ENCODE measurements around the gene TOR3A. TPM values are rescaled to one million over a fixed set of nuclear protein-coding genes. Genes with fewer than 3 reads are reported as not detected.

The TOR3A gene
- total RNA-seq, 4 donors from 2014 or later: 27.0 to 55.8 (median 48.2) TPM

DNA sequence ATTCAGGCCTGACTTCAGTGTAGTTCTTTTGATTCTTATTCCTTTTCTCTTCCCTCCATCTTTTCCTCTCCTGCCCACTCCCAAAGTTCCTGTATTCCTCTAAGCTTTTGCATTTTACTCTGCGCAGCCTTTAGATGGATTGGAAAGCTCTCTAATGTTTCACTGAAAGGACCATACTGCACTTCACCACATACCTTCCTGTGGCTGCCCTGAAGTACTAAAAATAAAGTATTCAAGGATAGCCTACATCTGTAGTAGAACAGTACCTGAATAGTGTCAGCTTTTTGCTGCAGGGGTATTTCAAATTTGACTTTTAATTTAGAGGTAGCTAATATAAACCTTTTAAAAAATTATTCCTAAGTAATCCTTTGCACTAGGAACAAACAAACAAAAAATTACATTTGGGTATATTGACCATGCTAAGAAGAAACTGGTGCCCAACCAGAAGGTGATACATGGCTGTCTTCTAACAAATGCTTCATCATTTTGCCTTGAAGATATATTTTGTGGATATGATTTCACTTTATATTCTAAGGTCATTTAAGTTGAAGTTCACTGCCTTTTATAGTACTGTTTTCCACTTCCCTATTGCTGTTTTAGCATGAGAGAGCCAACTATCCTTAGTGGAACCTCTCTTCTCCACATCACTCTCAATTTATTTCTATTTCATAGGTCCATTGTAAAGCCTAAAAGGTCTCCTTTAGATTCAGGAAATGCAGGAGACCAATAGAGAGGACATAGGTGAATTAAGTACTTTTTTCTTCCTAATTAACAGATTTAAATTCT lies 33.3 kb upstream of the TOR3A start:
- no peak overlapping the region for H3K4me3 ChIP-seq (ENCODE audit: low read depth, poor library complexity, severe bottlenecking)
- 100% methylated on average over 1 of the region's 1 CpG for WGBS, 2 donors
- intact Hi-C loops (cut with DNase I; ENCODE audit: low total_unique reads): no loop called here
- no peak for DNase-seq (ENCODE audit: low spot score in 2 of 2)
- TF ChIP-seq, protein P1, sequence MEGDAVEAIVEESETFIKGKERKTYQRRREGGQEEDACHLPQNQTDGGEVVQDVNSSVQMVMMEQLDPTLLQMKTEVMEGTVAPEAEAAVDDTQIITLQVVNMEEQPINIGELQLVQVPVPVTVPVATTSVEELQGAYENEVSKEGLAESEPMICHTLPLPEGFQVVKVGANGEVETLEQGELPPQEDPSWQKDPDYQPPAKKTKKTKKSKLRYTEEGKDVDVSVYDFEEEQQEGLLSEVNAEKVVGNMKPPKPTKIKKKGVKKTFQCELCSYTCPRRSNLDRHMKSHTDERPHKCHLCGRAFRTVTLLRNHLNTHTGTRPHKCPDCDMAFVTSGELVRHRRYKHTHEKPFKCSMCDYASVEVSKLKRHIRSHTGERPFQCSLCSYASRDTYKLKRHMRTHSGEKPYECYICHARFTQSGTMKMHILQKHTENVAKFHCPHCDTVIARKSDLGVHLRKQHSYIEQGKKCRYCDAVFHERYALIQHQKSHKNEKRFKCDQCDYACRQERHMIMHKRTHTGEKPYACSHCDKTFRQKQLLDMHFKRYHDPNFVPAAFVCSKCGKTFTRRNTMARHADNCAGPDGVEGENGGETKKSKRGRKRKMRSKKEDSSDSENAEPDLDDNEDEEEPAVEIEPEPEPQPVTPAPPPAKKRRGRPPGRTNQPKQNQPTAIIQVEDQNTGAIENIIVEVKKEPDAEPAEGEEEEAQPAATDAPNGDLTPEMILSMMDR (IDR thresholded peaks at IDR 0.05): no peak
- no peak for TF ChIP-seq POLR2A (IDR thresholded peaks at IDR 0.05)

DNA sequence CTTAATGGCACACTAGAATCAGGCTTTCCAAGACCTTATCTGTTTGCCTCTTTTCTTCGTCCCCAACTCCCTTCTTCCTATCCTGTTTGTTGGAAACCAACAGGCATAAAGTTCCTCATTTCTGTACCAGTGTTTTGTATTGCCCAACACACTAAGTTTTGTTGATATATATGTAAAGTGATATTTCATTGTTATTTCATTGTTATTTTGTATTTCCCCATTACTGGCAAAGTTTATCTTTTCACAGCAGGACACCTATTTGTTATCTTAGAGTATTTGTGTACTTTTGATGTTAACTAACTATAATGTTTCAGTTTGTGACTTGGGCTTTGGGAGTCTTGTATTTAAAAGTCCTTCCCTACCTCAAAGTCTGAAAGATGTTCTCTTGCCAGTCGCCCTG lies 29.1 kb upstream of the TOR3A start:
- TF ChIP-seq POLR2A (IDR thresholded peaks at IDR 0.05): no peak
- TF ChIP-seq, protein P1 (IDR thresholded peaks at IDR 0.05): no peak
- no peak overlapping the region for H3K4me3 ChIP-seq (ENCODE audit: low read depth, poor library complexity, severe bottlenecking)
- WGBS, 2 donors: 91 to 96% methylated on average over 2 of the region's 2 CpGs
- intact Hi-C loops (cut with DNase I; ENCODE audit: low total_unique reads): no loop called here
- DNase-seq (ENCODE audit: low spot score in 2 of 2): no peak

DNA sequence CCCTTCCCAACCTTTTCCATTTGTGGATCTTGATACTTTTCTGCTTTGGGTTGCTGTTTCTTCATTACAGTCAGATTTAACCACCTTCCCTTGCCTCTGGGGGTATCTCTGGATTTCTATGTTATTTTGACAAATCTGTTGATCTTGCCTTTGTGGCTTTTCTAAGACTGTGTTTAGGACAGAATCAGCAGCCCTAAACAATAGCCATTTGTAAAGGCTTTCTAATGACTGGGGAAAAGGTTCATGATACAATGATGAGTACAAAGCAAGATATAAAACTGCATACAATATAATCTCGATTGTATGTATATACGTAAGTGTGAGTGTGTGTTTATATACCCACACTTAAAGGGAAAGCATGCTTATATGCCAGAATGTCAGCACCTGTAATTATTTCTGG lies 28.4 kb upstream of the TOR3A start:
- WGBS, 2 donors: 90 to 94% methylated on average over 2 of the region's 2 CpGs
- intact Hi-C loops (cut with DNase I; ENCODE audit: low total_unique reads): no loop called here
- no peak for DNase-seq (ENCODE audit: low spot score in 2 of 2)
- TF ChIP-seq POLR2A (IDR thresholded peaks at IDR 0.05): no peak
- TF ChIP-seq, protein P1 (IDR thresholded peaks at IDR 0.05): no peak
- H3K4me3 ChIP-seq (ENCODE audit: low read depth, poor library complexity, severe bottlenecking): no peak overlapping the region

DNA sequence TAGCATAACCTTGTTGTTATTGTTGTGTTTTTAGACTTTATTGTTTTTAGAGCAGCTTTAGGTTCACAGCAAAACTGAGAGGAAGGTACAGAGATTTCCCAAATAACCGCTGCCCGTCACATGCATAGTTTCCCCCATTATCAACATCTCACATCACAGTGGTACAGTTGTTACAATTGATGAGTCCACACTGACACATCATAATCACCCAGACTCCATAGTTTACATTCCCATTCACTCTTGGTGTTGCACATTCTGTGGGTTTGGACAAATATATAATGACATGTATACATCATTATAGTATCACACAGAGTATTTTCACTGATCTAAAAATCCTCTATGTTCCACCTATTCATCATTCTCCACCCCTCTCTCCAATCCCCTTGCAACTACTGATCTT lies 25.9 kb upstream of the TOR3A start:
- intact Hi-C loops (cut with DNase I; ENCODE audit: low total_unique reads): no loop called here
- WGBS, 2 donors: 96% methylated on average over 2 of the region's 2 CpGs
- TF ChIP-seq, protein P1 (IDR thresholded peaks at IDR 0.05): no peak
- no peak for TF ChIP-seq POLR2A (IDR thresholded peaks at IDR 0.05)
- no peak for DNase-seq (ENCODE audit: low spot score in 2 of 2)
- no peak overlapping the region for H3K4me3 ChIP-seq (ENCODE audit: low read depth, poor library complexity, severe bottlenecking)

DNA sequence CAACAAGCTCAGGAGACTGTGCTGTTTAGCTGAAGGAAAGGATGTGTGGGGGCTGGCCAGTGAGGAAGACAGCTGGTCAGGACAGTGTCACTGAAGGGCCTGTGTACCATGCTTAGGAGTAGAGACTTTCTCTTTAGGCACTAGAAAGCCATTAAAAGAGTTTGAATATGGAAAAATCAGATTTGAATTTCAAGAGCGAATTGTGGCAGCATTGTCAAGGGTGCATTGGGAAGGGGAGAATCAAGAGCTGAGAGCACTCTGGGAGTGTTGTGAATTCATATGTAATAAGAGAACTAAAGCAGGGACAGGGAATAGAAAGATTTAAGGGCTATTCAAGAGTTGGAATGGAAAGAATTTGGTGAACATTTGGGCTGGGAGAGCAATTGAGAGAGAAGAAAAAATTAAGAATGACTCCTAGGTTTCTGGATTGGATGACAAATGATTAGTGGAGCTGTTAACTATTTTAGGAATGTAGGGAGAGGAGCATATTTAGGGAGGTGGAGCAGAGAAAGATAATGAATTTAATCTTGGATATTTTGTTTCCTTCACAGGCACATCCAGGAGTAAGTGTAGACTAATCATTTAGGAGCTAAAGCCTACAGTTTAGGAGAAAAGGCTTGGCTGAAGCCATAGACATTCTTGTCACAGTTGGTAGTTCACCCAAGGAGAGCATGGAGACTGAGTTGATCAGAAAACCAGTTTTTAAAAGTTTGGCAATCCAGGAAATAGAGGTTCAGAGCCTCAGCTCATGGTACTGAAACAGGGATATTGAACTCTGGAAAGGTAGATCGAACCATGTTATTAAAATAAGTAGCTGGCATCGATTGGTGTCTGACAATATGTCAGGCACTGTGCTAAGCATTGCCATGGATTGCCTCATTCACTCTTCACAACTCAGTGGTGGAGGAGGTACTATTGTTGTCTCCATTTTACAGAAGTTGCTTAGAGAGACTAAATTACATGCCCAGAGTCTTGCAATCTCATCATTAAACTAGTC lies 23.1 kb upstream of the TOR3A start:
- H3K4me3 ChIP-seq (ENCODE audit: low read depth, poor library complexity, severe bottlenecking): no peak overlapping the region
- no peak for DNase-seq (ENCODE audit: low spot score in 2 of 2)
- 93 to 96% methylated on average over 3 of the region's 3 CpGs for WGBS, 2 donors
- TF ChIP-seq, protein P1 (IDR thresholded peaks at IDR 0.05): no peak
- intact Hi-C loops (cut with DNase I; ENCODE audit: low total_unique reads): no loop called here
